Liver (tissue), 9 donors: ENCODE measurements around the gene CDK2AP2. TPM values are rescaled to one million over a fixed set of nuclear protein-coding genes. Genes with fewer than 3 reads are reported as not detected.
"Not testable (repeated sequence)": the region's sequence is repeated elsewhere in the genome, so short reads cannot be mapped to it uniquely, and the experiment has no call there.

Experiments
- DNase-seq: peaks from one replicate; pipeline ENCODE4 v3.0.0-alpha.2; 2017; ENCODE audit warnings: low spot score
- H3K27ac ChIP-seq, 2 donors: one replicate each; pipeline ENCODE4 v1.7.0; 2013; ENCODE audit warnings: inconsistent platforms in 2 of 2, low read length in 2 of 2, control low read depth in 1 of 2, low read depth in 1 of 2, mild to moderate bottlenecking in 1 of 2
- H3K27me3 ChIP-seq, 4 donors: one replicate each; pipeline versions ENCODE4 v1.6.1 to v1.7.0; 2013; ENCODE audit warnings: low read length in 3 of 4, inconsistent platforms in 1 of 4, mild to moderate bottlenecking in 1 of 4, moderate library complexity in 1 of 4; ENCODE audit not compliant: control insufficient read depth in 4 of 4, insufficient read depth in 4 of 4
- H3K36me3 ChIP-seq, 4 donors: one replicate each; pipeline versions ENCODE4 v1.6.1 to v1.7.0; 2013; ENCODE audit warnings: low read length in 3 of 4, mild to moderate bottlenecking in 3 of 4, low read depth in 1 of 4, moderate library complexity in 1 of 4; ENCODE audit not compliant: control insufficient read depth in 4 of 4, insufficient read depth in 3 of 4
- H3K4me1 ChIP-seq, 4 donors: one replicate each; pipeline versions ENCODE4 v1.6.1 to v1.7.0; 2013; ENCODE audit warnings: low read length in 3 of 4, mild to moderate bottlenecking in 3 of 4, moderate library complexity in 1 of 4; ENCODE audit not compliant: control insufficient read depth in 4 of 4, insufficient read depth in 4 of 4
- H3K4me3 ChIP-seq, 3 donors: one replicate each; pipeline versions ENCODE4 v1.6.1 to v1.7.0; 2013; ENCODE audit warnings: low read length in 3 of 3, control low read depth in 1 of 3, low read depth in 1 of 3, mild to moderate bottlenecking in 1 of 3
- H3K9ac ChIP-seq, 2 donors: one replicate each; pipeline ENCODE4 v1.7.0; 2013; ENCODE audit warnings: low read length in 2 of 2, mild to moderate bottlenecking in 2 of 2, moderate library complexity in 2 of 2, control low read depth in 1 of 2, low read depth in 1 of 2
- H3K9me3 ChIP-seq, 4 donors: one replicate each; pipeline versions ENCODE4 v1.6.1 to v1.7.0; 2013; ENCODE audit warnings: low read length in 3 of 4; ENCODE audit not compliant: control insufficient read depth in 4 of 4
- GABPA ChIP-seq, 2 donors: IDR thresholded peaks in 1 of 2; conservative IDR thresholded peaks in 1 of 2; 2 replicates each; pipeline ENCODE4 v1.6.1; 2016; ENCODE audit warnings: antibody characterized with exemption in 2 of 2, mild to moderate bottlenecking in 1 of 2, moderate library complexity in 1 of 2
- HNF4A ChIP-seq, 2 donors: conservative IDR thresholded peaks; 2 replicates each; pipeline ENCODE4 v1.6.1; 2016; ENCODE audit warnings: antibody characterized with exemption in 2 of 2, mild to moderate bottlenecking in 2 of 2
- MAX ChIP-seq: IDR thresholded peaks from 2 replicates; pipeline ENCODE4 v1.6.1; 2016; ENCODE audit warnings: antibody characterized with exemption
- RAD21 ChIP-seq, 2 donors: IDR thresholded peaks; 2 replicates each; pipeline ENCODE4 v1.6.1; 2016; ENCODE audit warnings: antibody characterized with exemption in 2 of 2, mild to moderate bottlenecking in 2 of 2
- SP1 ChIP-seq: IDR thresholded peaks from 2 replicates; pipeline ENCODE4 v1.6.1; 2018; ENCODE audit warnings: antibody characterized with exemption, mild to moderate bottlenecking
- TAF1 ChIP-seq: conservative IDR thresholded peaks from 2 replicates; pipeline ENCODE4 v1.6.1; 2016; ENCODE audit warnings: antibody characterized with exemption, mild to moderate bottlenecking
- YY1 ChIP-seq: IDR thresholded peaks from 2 replicates; pipeline ENCODE4 v1.6.1; 2016; ENCODE audit warnings: antibody characterized with exemption, mild to moderate bottlenecking
- ZBTB33 ChIP-seq: IDR thresholded peaks from 2 replicates; pipeline ENCODE4 v1.6.1; 2016; ENCODE audit warnings: antibody characterized with exemption
- WGBS: extraction: QIAGEN DNeasy Blood & Tissue Kit; methylation state at CpG from one replicate; pipeline ENCODE4 v1.1.7; 2013; 5-methylcytosine and 5-hydroxymethylcytosine counted together
- polyA plus RNA-seq, 2 donors: library from polyadenylated mRNA; stranded (reverse) in 1 of 2; unstranded in 1 of 2; fragments of 200-250 nt in 1 of 2; fragments of >200 nt in 1 of 2; fragmentation: Nextera tagmentation in 1 of 2; extraction: Ambion mirVana in 1 of 2; gene quantifications; one replicate each; pipeline versions ENCODE4 v1.2.1 to v1.2.3, GENCODE V29; 2013 to 2015
- total RNA-seq, 2 donors: library from RNA; depleted of rRNA; stranded (reverse); fragments of >200 nt; gene quantifications; one replicate each; pipeline ENCODE4 v1.2.3, GENCODE V29; 2014
- TF ChIP-seq, protein P1 (sequence below): IDR thresholded peaks from 2 replicates; pipeline ENCODE4 v1.6.1; 2016; ENCODE audit warnings: antibody characterized with exemption, mild to moderate bottlenecking
- TF ChIP-seq, protein P2 (sequence below): IDR thresholded peaks from 2 replicates; pipeline ENCODE4 v1.6.1; 2016; ENCODE audit warnings: antibody characterized with exemption
- donor health status: healthy.
- donor health status: healthy.
- donor health status: healthy.
- donor health status: healthy.
- donor health status: healthy.

The CDK2AP2 gene
- total and polyA plus RNA-seq, 4 donors: 14.1 to 126 (median 56.6) TPM

DNA sequence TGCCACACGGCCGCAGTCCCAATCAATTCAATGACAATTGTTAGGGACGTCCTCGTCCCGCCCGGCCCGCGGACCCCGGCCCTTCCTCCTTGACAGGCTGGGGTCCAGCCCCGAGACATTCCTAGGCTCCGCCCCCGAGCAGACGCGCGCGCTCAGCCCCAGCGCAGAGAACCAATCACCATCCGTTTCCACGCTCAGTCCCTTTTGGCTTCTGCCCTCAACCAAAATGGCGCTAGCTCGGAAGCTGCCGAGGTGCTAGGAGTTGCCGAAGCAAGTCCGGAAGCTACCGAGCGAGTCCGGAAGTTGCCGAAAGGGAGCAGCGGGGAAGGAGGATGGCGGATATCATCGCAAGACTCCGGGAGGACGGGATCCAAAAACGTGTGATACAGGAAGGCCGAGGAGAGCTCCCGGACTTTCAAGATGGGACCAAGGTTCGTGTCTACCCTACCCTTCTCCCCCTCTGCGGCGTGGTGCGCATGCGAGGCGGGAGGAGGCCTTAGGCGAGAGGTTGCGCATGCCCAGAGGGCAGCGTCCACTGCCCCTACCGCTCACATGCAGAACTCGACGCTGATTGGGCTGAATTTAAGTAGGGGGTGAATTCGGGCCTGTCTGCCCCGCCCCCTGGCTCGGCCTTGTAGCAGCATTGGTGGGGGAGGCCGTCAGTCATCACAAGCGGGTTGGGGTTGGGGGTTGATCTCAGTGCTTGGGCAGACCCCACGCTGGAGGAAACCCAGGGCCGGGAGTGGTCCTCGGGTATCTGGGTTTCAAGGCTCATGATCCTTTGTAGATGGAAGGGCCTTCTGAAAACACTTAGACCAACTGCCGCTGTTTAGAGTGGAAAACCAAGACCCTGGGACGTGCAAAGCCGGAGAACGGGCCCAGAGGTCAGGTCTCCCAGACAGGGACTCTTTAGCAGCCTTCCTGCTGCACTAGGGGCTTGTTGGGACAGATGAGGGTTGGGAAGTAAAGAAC is 24.8 kb downstream of the CDK2AP2 start, which contains the start of gene AIP (continued):
- TF ChIP-seq, protein P1, sequence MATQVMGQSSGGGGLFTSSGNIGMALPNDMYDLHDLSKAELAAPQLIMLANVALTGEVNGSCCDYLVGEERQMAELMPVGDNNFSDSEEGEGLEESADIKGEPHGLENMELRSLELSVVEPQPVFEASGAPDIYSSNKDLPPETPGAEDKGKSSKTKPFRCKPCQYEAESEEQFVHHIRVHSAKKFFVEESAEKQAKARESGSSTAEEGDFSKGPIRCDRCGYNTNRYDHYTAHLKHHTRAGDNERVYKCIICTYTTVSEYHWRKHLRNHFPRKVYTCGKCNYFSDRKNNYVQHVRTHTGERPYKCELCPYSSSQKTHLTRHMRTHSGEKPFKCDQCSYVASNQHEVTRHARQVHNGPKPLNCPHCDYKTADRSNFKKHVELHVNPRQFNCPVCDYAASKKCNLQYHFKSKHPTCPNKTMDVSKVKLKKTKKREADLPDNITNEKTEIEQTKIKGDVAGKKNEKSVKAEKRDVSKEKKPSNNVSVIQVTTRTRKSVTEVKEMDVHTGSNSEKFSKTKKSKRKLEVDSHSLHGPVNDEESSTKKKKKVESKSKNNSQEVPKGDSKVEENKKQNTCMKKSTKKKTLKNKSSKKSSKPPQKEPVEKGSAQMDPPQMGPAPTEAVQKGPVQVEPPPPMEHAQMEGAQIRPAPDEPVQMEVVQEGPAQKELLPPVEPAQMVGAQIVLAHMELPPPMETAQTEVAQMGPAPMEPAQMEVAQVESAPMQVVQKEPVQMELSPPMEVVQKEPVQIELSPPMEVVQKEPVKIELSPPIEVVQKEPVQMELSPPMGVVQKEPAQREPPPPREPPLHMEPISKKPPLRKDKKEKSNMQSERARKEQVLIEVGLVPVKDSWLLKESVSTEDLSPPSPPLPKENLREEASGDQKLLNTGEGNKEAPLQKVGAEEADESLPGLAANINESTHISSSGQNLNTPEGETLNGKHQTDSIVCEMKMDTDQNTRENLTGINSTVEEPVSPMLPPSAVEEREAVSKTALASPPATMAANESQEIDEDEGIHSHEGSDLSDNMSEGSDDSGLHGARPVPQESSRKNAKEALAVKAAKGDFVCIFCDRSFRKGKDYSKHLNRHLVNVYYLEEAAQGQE: peak; percentile 62
- peak in 1 of 2 donors; percentile 86 for TF ChIP-seq GABPA (IDR thresholded peaks at IDR 0.05 in 1 of 2, conservative IDR thresholded peaks at IDR 0.05 in 1 of 2)
- peak in 1 of 2 donors; percentile 47 for TF ChIP-seq RAD21 (IDR thresholded peaks at IDR 0.05)
- TF ChIP-seq HNF4A (conservative IDR thresholded peaks at IDR 0.05): peak in 1 of 2 donors; percentile 34
- TF ChIP-seq ZBTB33: peak; percentile 74
- no peak for TF ChIP-seq TAF1

- Histone ChIP-seq H3K27ac (peak overlapping the region; percentile 62 to 74), H3K9ac (peak overlapping the region; percentile 68 to 79), H3K9me3 (no peaks in the 10 kb centered on the region), H3K27me3 (no peaks in the 10 kb centered on the region), H3K4me1 (peaks cover 10 to 25% (median 15%) of the 10 kb centered on the region in 4 donors), H3K36me3 (peaks cover 0 to 2% (median 0%) of the 10 kb centered on the region in 4 donors), H3K4me3 (peak overlapping the region; percentile 53 to 65 (median 61))
- DNase-seq: no peak
- no peak for TF ChIP-seq MAX
- TF ChIP-seq, protein P2, sequence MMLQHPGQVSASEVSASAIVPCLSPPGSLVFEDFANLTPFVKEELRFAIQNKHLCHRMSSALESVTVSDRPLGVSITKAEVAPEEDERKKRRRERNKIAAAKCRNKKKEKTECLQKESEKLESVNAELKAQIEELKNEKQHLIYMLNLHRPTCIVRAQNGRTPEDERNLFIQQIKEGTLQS: no peak
- TF ChIP-seq SP1: no peak
- peak; percentile 4 for TF ChIP-seq YY1
- WGBS: 50% methylated on average over 19 of the region's 19 CpGs
These were observed 25.6 kb downstream of the CDK2AP2 start for GRCh38 chr11:67482275-67482826.

DNA sequence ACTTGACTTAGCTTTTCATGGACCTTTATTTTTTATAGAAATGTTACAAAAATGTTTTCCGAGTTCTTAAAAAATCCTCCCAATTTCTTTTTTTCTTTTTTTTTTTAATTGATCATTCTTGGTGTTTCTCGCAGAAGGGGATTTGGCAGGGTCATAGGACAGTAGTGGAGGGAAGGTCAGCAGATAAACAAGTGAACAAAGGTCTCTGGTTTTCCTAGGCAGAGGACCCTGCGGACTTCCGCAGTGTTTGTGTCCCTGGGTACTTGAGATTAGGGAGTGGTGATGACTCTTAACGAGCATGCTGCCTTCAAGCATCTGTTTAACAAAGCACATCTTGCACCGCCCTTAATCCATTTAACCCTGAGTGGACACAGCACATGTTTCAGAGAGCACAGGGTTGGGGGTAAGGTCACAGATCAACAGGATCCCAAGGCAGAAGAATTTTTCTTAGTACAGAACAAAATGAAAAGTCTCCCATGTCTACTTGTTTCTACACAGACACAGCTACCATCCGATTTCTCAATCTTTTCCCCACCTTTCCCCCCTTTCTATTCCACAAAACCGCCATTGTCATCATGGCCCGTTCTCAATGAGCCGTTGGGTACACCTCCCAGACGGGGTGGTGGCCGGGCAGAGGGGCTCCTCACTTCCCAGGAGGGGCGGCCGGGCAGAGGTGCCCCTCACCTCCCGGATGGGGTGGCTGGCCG is 30.5 kb downstream of the CDK2AP2 start:
- H3K4me3 ChIP-seq, H3K9ac ChIP-seq, H3K9me3 ChIP-seq, DNase-seq, H3K36me3 ChIP-seq, H3K27me3 ChIP-seq, H3K27ac ChIP-seq: not testable (repeated sequence)
- WGBS: 78% methylated on average over 13 of the region's 16 CpGs
- H3K4me1 ChIP-seq: peaks cover 5 to 14% (median 7%) of the 10 kb centered on the region in 4 donors

GRCh38 chr11:67476692-67477091 is 31.3 kb downstream of the CDK2AP2 start:
- not testable (repeated sequence) for H3K36me3 ChIP-seq, H3K27me3 ChIP-seq, H3K9ac ChIP-seq, DNase-seq, H3K27ac ChIP-seq, H3K9me3 ChIP-seq, H3K4me3 ChIP-seq
- 82% methylated on average over 10 of the region's 10 CpGs for WGBS
- peaks cover 3 to 11% (median 4%) of the 10 kb centered on the region in 4 donors for H3K4me1 ChIP-seq
